ENCODE measurements around the gene PSME1. TPM values are rescaled to one million over a fixed set of nuclear protein-coding genes. Genes with fewer than 3 reads are reported as not detected.

Gene PSME1
- total RNA-seq: 132 and 143 TPM in 2 replicates

DNA sequence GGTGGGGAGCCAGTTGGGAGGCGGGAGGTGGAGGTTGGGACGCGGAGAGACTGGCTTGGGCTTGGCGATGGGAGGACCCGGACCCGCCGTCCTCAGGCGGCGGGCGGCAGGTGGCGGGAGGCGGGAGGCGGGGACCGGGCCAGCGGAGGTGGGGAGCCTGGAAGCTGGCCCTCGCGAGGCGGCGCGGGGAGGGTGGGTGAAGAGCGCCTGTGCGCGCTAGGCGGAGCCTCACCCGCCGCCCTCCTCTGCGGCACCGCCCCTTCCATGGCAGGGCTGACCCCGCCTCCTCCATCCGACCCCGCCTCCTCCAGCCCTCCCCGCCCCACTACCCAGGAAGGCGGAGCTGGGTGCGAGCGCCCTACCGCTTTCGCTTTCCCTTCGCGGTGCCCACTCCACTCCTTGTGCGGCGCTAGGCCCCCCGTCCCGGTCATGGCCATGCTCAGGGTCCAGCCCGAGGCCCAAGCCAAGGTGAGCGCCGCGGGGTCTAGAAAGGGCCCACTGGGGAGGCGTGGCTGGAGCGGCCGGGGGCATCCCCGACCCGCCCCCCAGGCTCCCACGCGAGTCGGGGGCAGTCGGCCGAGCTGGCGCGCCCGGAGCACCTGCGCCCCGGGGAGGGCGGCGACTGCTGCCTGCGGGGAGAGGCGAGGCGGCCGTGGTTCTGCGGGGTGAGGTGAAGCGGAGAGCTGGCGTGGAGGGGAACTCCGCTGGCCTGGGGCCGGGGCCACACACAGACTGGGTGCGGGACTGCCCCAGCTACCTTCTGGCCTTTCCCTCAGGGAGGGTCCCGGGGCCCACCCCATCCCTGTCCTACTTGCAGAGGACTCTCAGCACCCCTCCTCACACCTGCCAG, at the start of gene PSME1:
TSS of gene PSME1 (plus strand) at position 361 of the 850 bp plus-strand sequence. CDS start at position 430, 69 bp downstream.

GRCh38 chr14:24093901-24094840, 41.8 kb upstream of the PSME1 start, which contains the start of gene PCK2:
PCK2 (plus strand) TSS chr14:24094311; CDS start chr14:24094406, 95 bp downstream.

GRCh38 chr14:24114532-24115421, 21.2 kb upstream of the PSME1 start, which contains the start of the genes DCAF11 and NRL:
DCAF11 (plus strand) TSS chr14:24114777; CDS start chr14:24115595, 818 bp downstream.
NRL (minus strand) TSS chr14:24114949; CDS start chr14:24082848, 32,101 bp downstream.

DNA sequence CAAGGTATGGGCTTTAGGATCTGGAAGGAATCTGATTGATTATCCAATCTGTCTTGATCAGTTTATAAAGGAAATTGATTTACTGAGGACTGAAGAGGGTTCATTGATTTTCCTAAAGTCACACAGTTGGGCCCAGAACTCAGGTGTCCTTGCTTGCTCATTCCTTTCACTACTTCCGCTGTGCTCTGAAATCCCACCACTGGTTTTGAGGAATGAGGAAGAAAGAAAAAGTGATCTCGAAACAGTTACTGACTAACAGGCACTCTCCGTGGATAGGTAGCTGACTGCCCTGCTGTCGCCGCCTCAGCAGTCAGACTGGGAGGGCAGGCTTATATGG, 5.6 kb upstream of the PSME1 start, which contains the start of gene FITM1:
TSS of gene FITM1 (plus strand) at position 280 of the 337 bp plus-strand sequence. CDS start 905 bp downstream, outside the sequence.

DNA sequence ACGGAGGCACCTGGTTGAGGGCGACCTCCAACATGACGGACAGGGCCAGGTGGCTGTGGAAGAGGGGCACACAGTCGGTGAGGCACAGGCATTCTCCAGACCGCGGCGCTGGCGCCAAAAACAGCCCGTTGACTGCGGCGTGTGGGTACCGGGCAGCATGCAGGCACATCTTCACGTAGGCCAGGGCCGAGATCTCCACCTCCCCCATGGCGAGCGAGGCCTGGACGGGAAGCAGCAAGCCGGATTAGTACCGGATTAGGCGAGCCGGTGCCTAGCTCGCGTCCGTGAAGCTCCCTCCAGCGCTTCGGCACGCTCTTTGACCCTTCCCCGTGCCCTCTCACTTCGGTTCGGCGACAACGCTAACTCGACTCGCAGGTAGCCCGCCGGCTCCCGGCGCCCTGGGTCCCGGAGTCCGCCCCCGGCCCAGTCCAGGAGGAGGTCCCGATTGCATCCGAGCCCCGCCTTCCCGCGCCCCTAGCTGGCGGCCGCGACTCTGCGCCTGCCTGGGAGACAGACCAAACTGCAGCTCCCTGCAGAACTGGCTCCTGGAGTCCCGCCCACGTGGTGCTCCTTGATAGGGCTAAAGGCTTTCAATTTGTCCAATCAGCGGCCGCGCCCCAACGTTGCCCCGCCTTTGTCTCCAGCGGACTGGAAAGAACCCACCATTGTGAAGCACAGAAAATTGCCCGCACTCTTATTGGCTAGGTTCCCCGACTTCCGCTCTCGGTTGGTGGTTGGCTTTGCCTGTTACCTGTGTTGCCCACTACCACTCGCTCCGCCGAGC, 5.3 kb downstream of the PSME1 start, which contains the start of gene EMC9:
TSS of gene EMC9 (minus strand) at position 495 of the 784 bp plus-strand sequence. CDS start at position 208, 287 bp downstream.

GRCh38 chr14:24146453-24146977, 10.5 kb downstream of the PSME1 start, which contains the start of gene PSME2:
PSME2 (minus strand) TSS chr14:24146610; CDS start chr14:24146581, 29 bp downstream.

DNA sequence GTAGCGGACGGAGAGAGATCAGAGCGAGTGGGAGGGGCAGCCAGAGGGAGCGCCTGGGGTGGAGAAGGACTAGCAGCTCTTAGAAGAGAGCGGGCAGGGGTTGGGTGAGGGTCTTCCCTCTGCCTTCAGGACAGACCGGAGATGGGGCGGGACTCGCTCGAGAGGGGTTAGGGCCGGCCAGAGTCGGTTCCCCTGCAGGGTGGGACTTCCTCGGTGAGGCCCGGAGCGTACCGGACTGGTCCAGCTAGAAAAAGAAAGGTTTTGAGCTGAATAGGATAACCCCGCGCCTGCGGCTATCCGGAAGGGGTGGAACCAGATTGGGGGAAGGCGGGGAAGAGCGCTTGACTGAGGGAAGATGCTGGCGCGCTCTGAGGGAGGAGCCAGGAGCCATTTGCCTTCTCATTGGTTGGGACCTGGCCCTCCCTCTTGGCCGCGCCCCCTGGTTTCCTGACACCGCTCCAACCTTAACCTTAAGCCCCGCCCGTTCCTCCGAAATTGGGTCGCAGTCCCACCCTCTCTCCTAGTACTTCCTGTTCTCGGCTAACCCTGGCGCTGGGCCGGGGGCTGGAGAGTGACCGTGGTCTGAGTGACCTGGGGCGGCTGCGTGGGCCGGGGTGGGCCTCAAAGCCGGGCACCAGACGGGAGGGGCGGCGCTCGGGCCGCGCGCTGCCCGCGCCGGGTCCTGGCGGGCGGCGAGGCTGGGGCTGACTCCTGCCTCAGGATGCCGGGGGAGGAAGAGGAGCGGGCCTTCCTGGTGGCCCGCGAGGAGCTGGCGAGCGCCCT, 11.2 kb downstream of the PSME1 start, which contains the start of gene RNF31:
TSS of gene RNF31 (plus strand) at position 521 of the 783 bp plus-strand sequence. CDS start at position 722, 201 bp downstream.

GRCh38 chr14:24160850-24161804, 25.1 kb downstream of the PSME1 start, which contains the start of gene IRF9:
IRF9 (plus strand) TSS chr14:24161265; CDS start chr14:24162145, 880 bp downstream.

DNA sequence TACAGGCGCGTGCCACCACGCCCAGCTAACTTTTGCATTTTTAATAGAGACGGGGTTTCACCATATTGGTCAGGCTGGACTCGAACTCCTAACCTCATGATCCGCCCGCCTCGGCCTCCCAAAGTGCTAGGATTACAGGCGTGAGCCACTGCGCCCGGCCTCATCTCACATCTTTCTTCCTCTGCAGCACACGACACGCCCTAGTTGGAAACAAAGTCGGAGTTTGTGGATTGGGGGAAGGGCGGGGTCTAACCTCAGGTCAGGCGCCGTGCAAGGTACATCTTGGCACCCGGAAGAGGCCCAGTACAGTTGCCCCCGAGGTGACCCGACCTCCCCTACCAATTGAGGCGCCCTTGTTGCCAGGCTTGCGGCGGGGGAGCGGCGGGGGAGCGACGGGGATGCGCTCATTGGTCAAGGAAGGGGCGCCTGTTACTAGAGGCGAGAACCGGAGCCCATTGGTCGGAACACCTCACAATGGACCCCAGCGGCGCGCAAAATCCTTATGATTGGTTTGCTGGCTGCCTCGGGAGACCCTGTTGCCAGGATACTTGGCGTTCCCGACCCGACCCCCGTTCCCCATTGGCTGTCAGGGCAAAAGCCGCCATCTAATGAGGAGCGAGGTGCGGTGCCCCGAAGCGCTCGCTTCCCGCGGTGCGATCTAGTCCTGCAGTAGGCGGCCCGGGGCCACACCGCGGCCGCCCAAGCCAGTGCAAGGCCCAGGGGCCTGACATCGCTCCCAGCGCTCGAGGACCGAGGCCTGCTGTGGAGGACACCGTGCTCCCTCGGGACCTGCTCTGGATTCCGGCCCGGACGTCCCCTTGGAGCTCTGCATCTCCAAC, 35.6 kb downstream of the PSME1 start, which contains the start of gene REC8:
TSS of gene REC8 (plus strand) at position 659 of the 839 bp plus-strand sequence. CDS start 473 bp downstream, outside the sequence.

Other genes with a start within 250 kb of the PSME1 start
- 47.6 and 55.0 TPM in 2 replicates for gene DHRS4, start 182.4 kb upstream of the PSME1 start, total RNA-seq
- gene DHRS4L2, start 147.3 kb upstream of the PSME1 start, total RNA-seq: 18.5 and 25.0 TPM in 2 replicates
- 0.15 and 0.33 TPM in 2 replicates for gene CARMIL3, start 84.2 kb upstream of the PSME1 start, total RNA-seq
- not detected in 2 replicates for gene CPNE6, start 64.6 kb upstream of the PSME1 start, total RNA-seq
- 25.0 and 35.4 TPM in 2 replicates for gene PCK2, start 41.9 kb upstream of the PSME1 start, total RNA-seq
- 69.5 and 88.2 TPM in 2 replicates for gene DCAF11, start 21.4 kb upstream of the PSME1 start, total RNA-seq
- 0.83 and 0.87 TPM in 2 replicates for gene NRL, start 21.2 kb upstream of the PSME1 start, total RNA-seq
- gene FITM1, start 5.5 kb upstream of the PSME1 start, total RNA-seq: 0.33 and 0.44 TPM in 2 replicates
- gene EMC9, start 5.4 kb downstream of the PSME1 start, total RNA-seq: 11.1 and 25.2 TPM in 2 replicates
- 87.2 and 117 TPM in 2 replicates for gene PSME2, start 10.4 kb downstream of the PSME1 start, total RNA-seq
- gene RNF31, start 11.3 kb downstream of the PSME1 start, total RNA-seq: 35.5 and 57.9 TPM in 2 replicates
- gene IRF9, start 25.1 kb downstream of the PSME1 start, total RNA-seq: 87.8 and 104 TPM in 2 replicates
- 1.8 and 2.3 TPM in 2 replicates for gene REC8, start 35.9 kb downstream of the PSME1 start, total RNA-seq
- gene IPO4, start 52.6 kb downstream of the PSME1 start, total RNA-seq: 39.4 and 47.6 TPM in 2 replicates
- 87.0 and 90.6 TPM in 2 replicates for gene TM9SF1, start 59.2 kb downstream of the PSME1 start, total RNA-seq
- not detected in 2 replicates for gene TSSK4, start 69.5 kb downstream of the PSME1 start, total RNA-seq
- gene CHMP4A, start 77.3 kb downstream of the PSME1 start, total RNA-seq: 27.6 and 44.5 TPM in 2 replicates
- 11.1 and 25.5 TPM in 2 replicates for gene MDP1, start 79.9 kb downstream of the PSME1 start, total RNA-seq
- gene NEDD8, start 96.2 kb downstream of the PSME1 start, total RNA-seq: 143 and 203 TPM in 2 replicates
- 94.2 and 119 TPM in 2 replicates for gene GMPR2, start 96.7 kb downstream of the PSME1 start, total RNA-seq
- 68.9 and 83.2 TPM in 2 replicates for gene TINF2, start 106.4 kb downstream of the PSME1 start, total RNA-seq
- gene TGM1, start 127.0 kb downstream of the PSME1 start, total RNA-seq: 0.83 and 1.5 TPM in 2 replicates
- 23.3 and 31.6 TPM in 2 replicates for gene RABGGTA, start 135.4 kb downstream of the PSME1 start, total RNA-seq
- 19.8 and 22.1 TPM in 2 replicates for gene DHRS1, start 163.6 kb downstream of the PSME1 start, total RNA-seq
- 19.3 and 25.1 TPM in 2 replicates for gene NOP9, start 163.7 kb downstream of the PSME1 start, total RNA-seq
- gene CIDEB, start 171.8 kb downstream of the PSME1 start, total RNA-seq: 1.5 and 2.6 TPM in 2 replicates
- 3.8 and 4.6 TPM in 2 replicates for gene LTB4R2, start 173.9 kb downstream of the PSME1 start, total RNA-seq
- gene LTB4R, start 175.3 kb downstream of the PSME1 start, total RNA-seq: 0.87 and 4.1 TPM in 2 replicates
- 9.6 and 11.7 TPM in 2 replicates for gene ADCY4, start 198.9 kb downstream of the PSME1 start, total RNA-seq
- 2.9 and 6.8 TPM in 2 replicates for gene RIPK3, start 203.8 kb downstream of the PSME1 start, total RNA-seq
- 108 and 149 TPM in 2 replicates for gene NFATC4, start 232.0 kb downstream of the PSME1 start, total RNA-seq

Measured in smooth muscle cell of trachea (primary cell).